ENCODE results near the gene PLA2G4B. TPM values are rescaled to one million over a fixed set of nuclear protein-coding genes. Genes with fewer than 3 reads are reported as not detected.

Gene PLA2G4B
- polyA plus RNA-seq, 3 donors: 6.3 to 9.6 (median 7.3) TPM

- no peak overlapping the region for H3K27ac ChIP-seq (ENCODE audit: low read depth, low read length)
- WGBS, 3 donors: 83 to 87% (median 86%) methylated on average over 3 of the region's 3 CpGs
These were observed 32.9 kb upstream of the PLA2G4B start for GRCh38 chr15:41805711-41806110.

GRCh38 chr15:41806291-41807181 is 32.1 kb upstream of the PLA2G4B start:
- WGBS, 3 donors: 76 to 89% (median 87%) methylated on average over 10 of the region's 10 CpGs

GRCh38 chr15:41809121-41809520 is 29.5 kb upstream of the PLA2G4B start:
- H3K27ac ChIP-seq (ENCODE audit: low read depth, low read length): no peak overlapping the region
- 78 to 97% (median 88%) methylated on average over 2 of the region's 2 CpGs for WGBS, 3 donors

More at GRCh38 chr15:41806291-41807181, 32.1 kb upstream of the PLA2G4B start:
- no peak overlapping the region for H3K27ac ChIP-seq (ENCODE audit: low read depth, low read length)

GRCh38 chr15:41809526-41810220 is 29.0 kb upstream of the PLA2G4B start:
- 61 to 81% (median 65%) methylated on average over 12 of the region's 12 CpGs for WGBS, 3 donors
- no peak overlapping the region for H3K27ac ChIP-seq (ENCODE audit: low read depth, low read length)

GRCh38 chr15:41810651-41811431 is 27.8 kb upstream of the PLA2G4B start:
- no peak overlapping the region for H3K27ac ChIP-seq (ENCODE audit: low read depth, low read length)
- WGBS, 3 donors: 86 to 94% (median 94%) methylated on average over 5 of the region's 5 CpGs

- H3K27ac ChIP-seq (ENCODE audit: low read depth, low read length): no peak overlapping the region
- WGBS, 3 donors: 44 to 48% (median 46%) methylated on average over 18 of the region's 18 CpGs
These were observed 27.0 kb upstream of the PLA2G4B start for GRCh38 chr15:41811432-41812195.

GRCh38 chr15:41812820-41813375 is 25.7 kb upstream of the PLA2G4B start:
- no peak overlapping the region for H3K27ac ChIP-seq (ENCODE audit: low read depth, low read length)
- 93 to 95% (median 95%) methylated on average over 11 of the region's 11 CpGs for WGBS, 3 donors

GRCh38 chr15:41813426-41813825 is 25.2 kb upstream of the PLA2G4B start:
- H3K27ac ChIP-seq (ENCODE audit: low read depth, low read length): no peak overlapping the region
- 94 to 96% (median 96%) methylated on average over 8 of the region's 8 CpGs for WGBS, 3 donors

- 75 to 93% (median 88%) methylated on average over 5 of the region's 5 CpGs for WGBS, 3 donors
- no peak overlapping the region for H3K27ac ChIP-seq (ENCODE audit: low read depth, low read length)
These were observed 24.1 kb upstream of the PLA2G4B start for GRCh38 chr15:41814534-41814933.

- 94 to 95% (median 94%) methylated on average over 9 of the region's 9 CpGs for WGBS, 3 donors
These were observed 21.9 kb upstream of the PLA2G4B start for GRCh38 chr15:41816788-41817187.

GRCh38 chr15:41817327-41817726 is 21.3 kb upstream of the PLA2G4B start:
- 90 to 93% (median 92%) methylated on average over 14 of the region's 14 CpGs for WGBS, 3 donors
- no peak overlapping the region for H3K27ac ChIP-seq (ENCODE audit: low read depth, low read length)

More at GRCh38 chr15:41816788-41817187, 21.9 kb upstream of the PLA2G4B start:
- no peak overlapping the region for H3K27ac ChIP-seq (ENCODE audit: low read depth, low read length)

GRCh38 chr15:41817781-41818180 is 20.9 kb upstream of the PLA2G4B start:
- no peak overlapping the region for H3K27ac ChIP-seq (ENCODE audit: low read depth, low read length)
- 91 to 93% (median 92%) methylated on average over 6 of the region's 6 CpGs for WGBS, 3 donors

- 83 to 96% (median 85%) methylated on average over 9 of the region's 9 CpGs for WGBS, 3 donors
- no peak overlapping the region for H3K27ac ChIP-seq (ENCODE audit: low read depth, low read length)
These were observed 19.1 kb upstream of the PLA2G4B start for GRCh38 chr15:41819455-41820050.

GRCh38 chr15:41820791-41821423 is 17.7 kb upstream of the PLA2G4B start:
- 41 to 91% (median 75%) methylated on average over 6 of the region's 6 CpGs for WGBS, 3 donors

GRCh38 chr15:41821831-41822230 is 16.8 kb upstream of the PLA2G4B start:
- 80 to 85% (median 85%) methylated on average over 4 of the region's 4 CpGs for WGBS, 3 donors
- no peak overlapping the region for H3K27ac ChIP-seq (ENCODE audit: low read depth, low read length)

More at GRCh38 chr15:41820791-41821423, 17.7 kb upstream of the PLA2G4B start:
- no peak overlapping the region for H3K27ac ChIP-seq (ENCODE audit: low read depth, low read length)

- H3K27ac ChIP-seq (ENCODE audit: low read depth, low read length): no peak overlapping the region
- 90 to 95% (median 92%) methylated on average over 6 of the region's 6 CpGs for WGBS, 3 donors
These were observed 16.2 kb upstream of the PLA2G4B start for GRCh38 chr15:41822471-41822870.

GRCh38 chr15:41822957-41823356 is 15.7 kb upstream of the PLA2G4B start:
- H3K27ac ChIP-seq (ENCODE audit: low read depth, low read length): no peak overlapping the region
- WGBS, 3 donors: 82 to 90% (median 86%) methylated on average over 6 of the region's 6 CpGs

All from adipose tissue (tissue), 3 donors.